Mesendoderm (in vitro differentiated cells): ENCODE measurements around the gene NELFCD.

Experiments used
- DNase-seq: peaks from one replicate; pipeline ENCODE4 v3.0.0; 2013
- H2AK5ac ChIP-seq: 2 replicates; pipeline ENCODE4 v1.6.1; 2013; ENCODE audit warnings: low read length, inconsistent platforms
- H2BK120ac ChIP-seq: 2 replicates; pipeline ENCODE4 v1.6.1; 2013; ENCODE audit warnings: low read depth, mild to moderate bottlenecking, low read length, moderate library complexity, mixed read lengths
- H2BK15ac ChIP-seq: replicated peaks from 2 replicates; pipeline ENCODE4 v1.6.1; 2013; ENCODE audit warnings: low read depth, mild to moderate bottlenecking, moderate library complexity
- H2BK5ac ChIP-seq: 2 replicates; pipeline ENCODE4 v1.6.1; 2013; ENCODE audit warnings: low read length, inconsistent platforms
- H3K18ac ChIP-seq: 2 replicates; pipeline ENCODE4 v1.6.1; 2013; ENCODE audit warnings: mild to moderate bottlenecking, low read length, mixed read lengths
- H3K23ac ChIP-seq: one replicate; pipeline ENCODE4 v1.6.1; 2013; ENCODE audit warnings: low read length
- H3K27ac ChIP-seq: 2 replicates; pipeline ENCODE4 v1.5.1; 2013; ENCODE audit warnings: low read depth, mild to moderate bottlenecking, inconsistent platforms, low read length, moderate library complexity
- H3K27me3 ChIP-seq: 2 replicates; pipeline ENCODE4 v1.6.1; 2013; ENCODE audit warnings: low read length, control low read depth, mild to moderate bottlenecking, inconsistent platforms; ENCODE audit not compliant: insufficient read depth, poor library complexity
- H3K36me3 ChIP-seq: 2 replicates; pipeline ENCODE4 v1.6.1; 2013; ENCODE audit warnings: low read length, inconsistent platforms; ENCODE audit not compliant: control insufficient read depth, insufficient read depth
- H3K4ac ChIP-seq: one replicate; pipeline ENCODE4 v1.6.1; 2013; ENCODE audit warnings: low read depth, mild to moderate bottlenecking, low read length, moderate library complexity
- H3K4me1 ChIP-seq: 2 replicates; pipeline ENCODE4 v1.6.1; 2013; ENCODE audit warnings: low read depth, low read length, inconsistent platforms; ENCODE audit not compliant: control insufficient read depth
- H3K4me2 ChIP-seq: 2 replicates; pipeline ENCODE4 v1.6.1; 2013; ENCODE audit warnings: low read length
- H3K4me3 ChIP-seq: 2 replicates; pipeline ENCODE4 v1.5.1; 2013; ENCODE audit warnings: mild to moderate bottlenecking, low read length
- H3K56ac ChIP-seq: one replicate; pipeline ENCODE4 v1.6.1; 2013; ENCODE audit warnings: low read length
- H3K79me1 ChIP-seq: 2 replicates; pipeline ENCODE4 v1.6.1; 2013; ENCODE audit warnings: low read length, inconsistent platforms
- H3K79me2 ChIP-seq: 2 replicates; pipeline ENCODE4 v1.6.1; 2013; ENCODE audit warnings: mild to moderate bottlenecking, low read length; ENCODE audit not compliant: control insufficient read depth, insufficient read depth
- H3K9ac ChIP-seq: 2 replicates; pipeline ENCODE4 v1.6.1; 2013; ENCODE audit warnings: low read length, inconsistent platforms
- H4K5ac ChIP-seq: one replicate; pipeline ENCODE4 v1.6.1; 2013; ENCODE audit warnings: low read length
- H4K8ac ChIP-seq: one replicate; pipeline ENCODE4 v1.6.1; 2013; ENCODE audit warnings: low read depth, mild to moderate bottlenecking, control low read depth, low read length, moderate library complexity
- WGBS: extraction: QIAGEN DNeasy Blood & Tissue Kit; methylation state at CpG from one replicate; pipeline ENCODE4 v1.1.7; 2013; ENCODE audit warnings: low lambda C conversion rate, missing lambda C conversion rate; ENCODE audit not compliant: insufficient coverage; ENCODE audit errors: extremely low coverage; 5-methylcytosine and 5-hydroxymethylcytosine counted together

The NELFCD gene

GRCh38 chr20:59030911-59031563 lies 50.0 kb downstream of the NELFCD start:
- peaks cover 12% of the 10 kb centered on the region for H3K79me2 ChIP-seq
- H2BK5ac ChIP-seq, result no peak overlapping the region
- H3K27me3 ChIP-seq, result no peaks in the 10 kb centered on the region
- no peak overlapping the region for H2AK5ac ChIP-seq
- H2BK120ac ChIP-seq, result no peak overlapping the region
- peaks cover 13% of the 10 kb centered on the region for H3K79me1 ChIP-seq
- H2BK15ac ChIP-seq, result no peak overlapping the region
- H4K5ac ChIP-seq, result no peak overlapping the region
- peak overlapping the region; percentile 95 for H3K9ac ChIP-seq
- H4K8ac ChIP-seq, result no peak overlapping the region
- peak overlapping the region; percentile 85 for H3K4me3 ChIP-seq
- no peak for DNase-seq
- H3K27ac ChIP-seq, result no peak overlapping the region
- H3K23ac ChIP-seq, result no peak overlapping the region
- H3K18ac ChIP-seq, result no peak overlapping the region
- whole genome bisulfite sequencing, result no CpG with 5 or more reads among the region's 7 CpGs
- peaks cover 2% of the 10 kb centered on the region for H3K36me3 ChIP-seq
- peak overlapping the region; percentile 90 for H3K4me2 ChIP-seq
- H3K4me1 ChIP-seq, result peaks cover 3% of the 10 kb centered on the region
- H3K4ac ChIP-seq, result no peak overlapping the region
- H3K56ac ChIP-seq, result peak overlapping the region; percentile 98

GRCh38 chr20:59031564-59032022 lies 50.5 kb downstream of the NELFCD start:
- H3K4me2 ChIP-seq, result peak overlapping the region; percentile 90
- peak overlapping the region; percentile 95 for H3K23ac ChIP-seq
- H3K4me3 ChIP-seq, result peak overlapping the region; percentile 85
- H3K56ac ChIP-seq, result peak overlapping the region; percentile 98
- H4K8ac ChIP-seq, result no peak overlapping the region
- H2BK5ac ChIP-seq, result peak overlapping the region; percentile 55
- H3K36me3 ChIP-seq, result peaks cover 4% of the 10 kb centered on the region
- no peak overlapping the region for H2BK120ac ChIP-seq
- no peak overlapping the region for H3K27ac ChIP-seq
- peak overlapping the region; percentile 95 for H3K9ac ChIP-seq
- no peak overlapping the region for H2AK5ac ChIP-seq
- H2BK15ac ChIP-seq, result no peak overlapping the region
- H3K4ac ChIP-seq, result peak overlapping the region; percentile 44
- peaks cover 13% of the 10 kb centered on the region for H3K79me1 ChIP-seq
- H3K4me1 ChIP-seq, result peaks cover 3% of the 10 kb centered on the region
- no peak for DNase-seq
- WGBS, result no CpG with 5 or more reads among the region's 13 CpGs
- peaks cover 12% of the 10 kb centered on the region for H3K79me2 ChIP-seq
- no peaks in the 10 kb centered on the region for H3K27me3 ChIP-seq
- peak overlapping the region; percentile 46 for H3K18ac ChIP-seq
- H4K5ac ChIP-seq, result no peak overlapping the region

- Histone ChIP-seq H2BK120ac (no peak within 1 kb of the TSS), H3K27me3 (no peaks in the 10 kb centered on the region), H4K8ac (peak within 1 kb of the TSS; percentile 82), H3K79me1 (peaks cover 13% of the 10 kb centered on the region), H3K4me2 (peak within 1 kb of the TSS; percentile 90), H4K5ac (no peak within 1 kb of the TSS), H3K4me3 (peak within 1 kb of the TSS; percentile 85), H2BK15ac (no peak within 1 kb of the TSS), H3K4me1 (peaks cover 3% of the 10 kb centered on the region), H3K27ac (no peak within 1 kb of the TSS), H3K79me2 (peaks cover 12% of the 10 kb centered on the region), H3K9ac (peak within 1 kb of the TSS; percentile 95), H3K56ac (peak within 1 kb of the TSS; percentile 98), H2BK5ac (peak within 1 kb of the TSS; percentile 55), H2AK5ac (no peak within 1 kb of the TSS), H3K18ac (peak within 1 kb of the TSS; percentile 71), H3K36me3 (peaks cover 4% of the 10 kb centered on the region), H3K4ac (peak within 1 kb of the TSS; percentile 44), H3K23ac (peak within 1 kb of the TSS; percentile 95)
- peak; percentile 97 for DNase-seq
- no CpG with 5 or more reads among the region's 86 CpGs for WGBS
Observed at GRCh38 chr20:59032023-59032712, 51.1 kb downstream of the NELFCD start, which contains the start of gene ATP5F1E. TSS of gene ATP5F1E (minus strand) at chr20:59032335. CDS start at chr20:59032251, 84 bp downstream.

GRCh38 chr20:59032713-59033059 lies 51.6 kb downstream of the NELFCD start:
- H2BK15ac ChIP-seq, result no peak overlapping the region
- WGBS, result no CpG with 5 or more reads among the region's 13 CpGs
- peaks cover 11% of the 10 kb centered on the region for H3K79me2 ChIP-seq
- no peak overlapping the region for H2AK5ac ChIP-seq
- no peak overlapping the region for H3K27ac ChIP-seq
- H3K18ac ChIP-seq, result peak overlapping the region; percentile 71
- peak overlapping the region; percentile 21 for H3K4me3 ChIP-seq
- H3K9ac ChIP-seq, result peak overlapping the region; percentile 63
- H3K79me1 ChIP-seq, result peaks cover 10% of the 10 kb centered on the region
- H3K4me2 ChIP-seq, result peak overlapping the region; percentile 34
- H3K36me3 ChIP-seq, result peaks cover 6% of the 10 kb centered on the region
- no peak overlapping the region for H2BK120ac ChIP-seq
- no peak overlapping the region for H3K23ac ChIP-seq
- H3K56ac ChIP-seq, result peak overlapping the region; percentile 34
- H3K4ac ChIP-seq, result no peak overlapping the region
- H3K4me1 ChIP-seq, result peaks cover 3% of the 10 kb centered on the region
- no peaks in the 10 kb centered on the region for H3K27me3 ChIP-seq
- peak overlapping the region; percentile 82 for H4K8ac ChIP-seq
- no peak overlapping the region for H4K5ac ChIP-seq
- H2BK5ac ChIP-seq, result no peak overlapping the region
- peak; percentile 83 for DNase-seq

GRCh38 chr20:59033093-59033492 lies 52.0 kb downstream of the NELFCD start:
- Histone ChIP-seq H3K4ac (no peak overlapping the region), H3K27me3 (no peaks in the 10 kb centered on the region), H3K27ac (no peak overlapping the region), H3K4me1 (peaks cover 3% of the 10 kb centered on the region), H3K4me2 (no peak overlapping the region), H2BK5ac (no peak overlapping the region), H3K36me3 (peaks cover 6% of the 10 kb centered on the region), H3K79me1 (peaks cover 10% of the 10 kb centered on the region), H4K8ac (no peak overlapping the region), H2BK15ac (no peak overlapping the region), H2AK5ac (no peak overlapping the region), H3K4me3 (no peak overlapping the region), H3K56ac (no peak overlapping the region), H3K9ac (no peak overlapping the region), H4K5ac (no peak overlapping the region), H3K18ac (no peak overlapping the region), H3K23ac (no peak overlapping the region), H2BK120ac (no peak overlapping the region), H3K79me2 (peaks cover 13% of the 10 kb centered on the region)
- no peak for DNase-seq
- WGBS, result no CpG with 5 or more reads among the region's 1 CpG
